Measurements from ENCODE around the gene CHTOP.

DNA sequence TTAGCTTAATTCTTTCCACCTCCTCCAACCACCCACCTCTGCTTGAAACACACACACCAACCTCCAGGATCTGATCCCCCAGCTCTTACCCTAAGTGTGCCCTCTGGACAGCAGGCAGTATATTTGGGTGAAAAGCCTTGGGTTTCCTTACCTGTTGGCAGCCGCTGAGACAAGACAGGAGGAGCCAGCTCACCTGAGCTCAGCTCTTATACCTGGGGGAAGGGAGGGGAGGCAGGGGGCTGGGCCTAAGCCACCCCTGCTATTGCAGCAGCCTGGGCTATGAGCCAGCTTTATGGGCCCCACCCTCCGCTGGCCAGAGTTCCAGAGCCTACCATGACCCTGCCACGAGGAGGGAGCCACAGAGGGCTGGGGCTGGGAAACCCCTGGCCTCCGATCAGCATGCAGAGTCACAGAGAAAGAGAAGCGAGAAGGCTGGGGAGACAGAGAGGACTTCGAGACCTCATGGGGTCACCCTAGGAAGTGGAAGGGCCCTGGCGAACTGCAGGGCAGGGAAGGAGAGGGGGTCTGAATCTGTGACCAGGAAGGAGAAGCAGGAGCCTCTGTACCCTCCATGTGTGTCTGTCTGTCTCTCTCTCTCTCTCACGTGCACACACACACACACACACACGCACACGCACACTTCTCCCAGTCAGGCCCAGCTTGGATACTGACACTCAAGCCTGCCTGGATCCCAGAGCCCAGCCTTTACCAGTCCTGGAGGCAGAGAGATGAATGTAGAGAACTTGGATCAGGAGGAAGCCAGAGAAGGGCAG, 17.5 kb upstream of the CHTOP start, which contains the start of gene S100A14:
- TF ChIP-seq, protein P1, sequence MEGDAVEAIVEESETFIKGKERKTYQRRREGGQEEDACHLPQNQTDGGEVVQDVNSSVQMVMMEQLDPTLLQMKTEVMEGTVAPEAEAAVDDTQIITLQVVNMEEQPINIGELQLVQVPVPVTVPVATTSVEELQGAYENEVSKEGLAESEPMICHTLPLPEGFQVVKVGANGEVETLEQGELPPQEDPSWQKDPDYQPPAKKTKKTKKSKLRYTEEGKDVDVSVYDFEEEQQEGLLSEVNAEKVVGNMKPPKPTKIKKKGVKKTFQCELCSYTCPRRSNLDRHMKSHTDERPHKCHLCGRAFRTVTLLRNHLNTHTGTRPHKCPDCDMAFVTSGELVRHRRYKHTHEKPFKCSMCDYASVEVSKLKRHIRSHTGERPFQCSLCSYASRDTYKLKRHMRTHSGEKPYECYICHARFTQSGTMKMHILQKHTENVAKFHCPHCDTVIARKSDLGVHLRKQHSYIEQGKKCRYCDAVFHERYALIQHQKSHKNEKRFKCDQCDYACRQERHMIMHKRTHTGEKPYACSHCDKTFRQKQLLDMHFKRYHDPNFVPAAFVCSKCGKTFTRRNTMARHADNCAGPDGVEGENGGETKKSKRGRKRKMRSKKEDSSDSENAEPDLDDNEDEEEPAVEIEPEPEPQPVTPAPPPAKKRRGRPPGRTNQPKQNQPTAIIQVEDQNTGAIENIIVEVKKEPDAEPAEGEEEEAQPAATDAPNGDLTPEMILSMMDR (IDR thresholded peaks at IDR 0.05; ENCODE audit: low read depth, low read length, poor library complexity, severe bottlenecking), result no peak
- TF ChIP-seq EZH2phosphoT487 (IDR thresholded peaks at IDR 0.05; ENCODE audit: borderline replicate concordance, low read length), result no peak

Data from DOHH2 (cell line).